ENCODE results near the gene NUP214.

DNA sequence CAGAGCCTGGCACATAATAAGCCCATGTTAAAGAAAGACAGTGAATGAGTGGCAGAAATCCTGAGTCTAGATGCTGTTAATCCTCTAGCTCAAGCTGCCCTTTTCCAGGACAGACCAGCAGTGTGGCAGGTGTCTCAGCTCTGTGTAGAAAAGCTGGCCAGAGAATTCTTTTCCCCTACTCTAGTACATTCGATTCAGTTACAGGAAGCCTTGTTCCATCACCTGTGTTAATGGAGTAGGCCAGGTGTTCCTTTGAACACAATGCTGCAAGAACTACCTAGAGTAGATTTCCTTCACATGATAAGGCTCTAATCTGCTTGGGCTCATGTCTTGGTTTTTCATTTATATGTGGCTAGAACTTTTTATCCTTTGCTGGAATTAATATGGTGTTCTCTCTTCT, 52.5 kb downstream of the NUP214 start:
- TF ChIP-seq, protein P1, sequence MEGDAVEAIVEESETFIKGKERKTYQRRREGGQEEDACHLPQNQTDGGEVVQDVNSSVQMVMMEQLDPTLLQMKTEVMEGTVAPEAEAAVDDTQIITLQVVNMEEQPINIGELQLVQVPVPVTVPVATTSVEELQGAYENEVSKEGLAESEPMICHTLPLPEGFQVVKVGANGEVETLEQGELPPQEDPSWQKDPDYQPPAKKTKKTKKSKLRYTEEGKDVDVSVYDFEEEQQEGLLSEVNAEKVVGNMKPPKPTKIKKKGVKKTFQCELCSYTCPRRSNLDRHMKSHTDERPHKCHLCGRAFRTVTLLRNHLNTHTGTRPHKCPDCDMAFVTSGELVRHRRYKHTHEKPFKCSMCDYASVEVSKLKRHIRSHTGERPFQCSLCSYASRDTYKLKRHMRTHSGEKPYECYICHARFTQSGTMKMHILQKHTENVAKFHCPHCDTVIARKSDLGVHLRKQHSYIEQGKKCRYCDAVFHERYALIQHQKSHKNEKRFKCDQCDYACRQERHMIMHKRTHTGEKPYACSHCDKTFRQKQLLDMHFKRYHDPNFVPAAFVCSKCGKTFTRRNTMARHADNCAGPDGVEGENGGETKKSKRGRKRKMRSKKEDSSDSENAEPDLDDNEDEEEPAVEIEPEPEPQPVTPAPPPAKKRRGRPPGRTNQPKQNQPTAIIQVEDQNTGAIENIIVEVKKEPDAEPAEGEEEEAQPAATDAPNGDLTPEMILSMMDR (IDR thresholded peaks at IDR 0.05; ENCODE audit: low read depth, low read length), result no peak
- TF ChIP-seq EZH2phosphoT487 (IDR thresholded peaks at IDR 0.05; ENCODE audit: low read depth), result no peak
